NOMO-1 treated with dmso at 0.1 percent for 144 hours (cell line): ENCODE measurements around the gene ZNF397.
A peak's percentile ranks its signal among the peaks of the same experiment; 100 is the strongest.

ENCODE experiments used
- DNase-seq: peaks from one replicate; lab custom pipeline; 2025; ENCODE audit not compliant: unreplicated experiment; lab: John Stamatoyannopoulos, UW

ZNF397 gene

DNA sequence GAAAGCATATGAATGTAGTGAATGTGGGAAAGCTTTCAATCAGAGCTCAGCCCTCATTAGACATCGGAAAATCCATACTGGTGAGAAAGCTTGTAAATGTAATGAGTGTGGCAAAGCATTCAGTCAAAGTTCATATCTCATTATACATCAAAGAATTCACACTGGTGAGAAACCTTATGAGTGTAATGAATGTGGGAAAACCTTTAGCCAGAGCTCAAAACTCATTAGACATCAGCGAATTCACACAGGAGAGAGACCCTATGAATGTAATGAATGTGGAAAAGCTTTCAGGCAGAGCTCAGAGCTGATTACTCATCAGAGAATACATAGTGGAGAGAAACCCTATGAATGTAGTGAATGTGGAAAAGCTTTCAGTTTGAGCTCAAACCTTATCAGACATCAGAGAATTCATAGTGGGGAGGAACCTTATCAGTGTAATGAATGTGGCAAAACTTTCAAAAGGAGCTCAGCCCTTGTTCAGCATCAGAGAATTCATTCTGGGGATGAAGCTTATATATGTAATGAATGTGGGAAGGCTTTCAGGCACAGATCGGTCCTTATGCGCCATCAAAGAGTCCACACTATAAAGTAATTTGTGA is 5.0 kb downstream of the ZNF397 start:
- DNase-seq, result no peak

- DNase-seq, result no peak
These were observed 6.0 kb downstream of the ZNF397 start for GRCh38 chr18:35246831-35247230.

GRCh38 chr18:35247412-35248249 is 6.8 kb downstream of the ZNF397 start:
- peak; percentile 55 for DNase-seq

DNA sequence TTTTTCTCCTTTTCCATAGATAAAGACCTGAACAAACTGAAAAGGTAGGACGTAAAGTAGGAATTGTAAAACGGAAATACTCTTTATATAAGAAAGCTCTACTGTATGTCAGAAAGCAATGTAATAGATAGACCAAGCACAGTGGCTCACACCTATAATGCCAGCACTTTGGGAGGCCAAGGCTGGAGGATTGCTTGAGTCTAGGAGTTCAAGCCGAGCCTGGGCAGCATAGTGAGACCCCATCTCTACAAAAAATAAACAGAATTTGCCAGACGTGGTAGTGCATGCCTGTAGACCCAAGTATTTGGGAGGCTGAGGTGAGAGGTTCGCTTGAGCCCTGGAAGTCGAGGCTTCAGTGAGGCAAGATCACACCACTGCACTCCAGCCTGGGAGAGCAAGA is 7.6 kb downstream of the ZNF397 start:
- DNase-seq, result no peak

DNA sequence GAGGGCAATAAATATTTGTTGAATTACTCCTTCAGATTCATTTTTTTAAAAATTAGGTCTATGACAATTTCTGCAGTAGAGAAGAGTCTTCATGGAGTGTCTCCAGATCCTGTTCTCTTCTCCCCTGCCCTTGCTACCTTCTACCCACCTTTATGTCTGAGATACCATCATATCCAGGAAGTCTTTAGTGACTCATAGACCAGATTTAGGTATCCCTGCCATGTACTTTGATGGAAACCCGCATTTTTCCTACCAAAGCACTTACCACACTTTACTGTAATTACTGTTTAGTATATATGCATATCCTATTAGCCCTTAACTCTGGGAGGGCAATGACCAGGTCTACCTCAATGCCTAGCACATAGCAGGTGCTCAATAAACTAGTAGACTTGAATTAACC is 11.6 kb downstream of the ZNF397 start:
- no peak for DNase-seq

GRCh38 chr18:35253655-35254287 is 12.9 kb downstream of the ZNF397 start:
- DNase-seq, result no peak

- DNase-seq, result no peak
These were observed 16.1 kb downstream of the ZNF397 start for GRCh38 chr18:35256947-35257346.

- no peak for DNase-seq
These were observed 23.6 kb downstream of the ZNF397 start for GRCh38 chr18:35264409-35264808.

DNA sequence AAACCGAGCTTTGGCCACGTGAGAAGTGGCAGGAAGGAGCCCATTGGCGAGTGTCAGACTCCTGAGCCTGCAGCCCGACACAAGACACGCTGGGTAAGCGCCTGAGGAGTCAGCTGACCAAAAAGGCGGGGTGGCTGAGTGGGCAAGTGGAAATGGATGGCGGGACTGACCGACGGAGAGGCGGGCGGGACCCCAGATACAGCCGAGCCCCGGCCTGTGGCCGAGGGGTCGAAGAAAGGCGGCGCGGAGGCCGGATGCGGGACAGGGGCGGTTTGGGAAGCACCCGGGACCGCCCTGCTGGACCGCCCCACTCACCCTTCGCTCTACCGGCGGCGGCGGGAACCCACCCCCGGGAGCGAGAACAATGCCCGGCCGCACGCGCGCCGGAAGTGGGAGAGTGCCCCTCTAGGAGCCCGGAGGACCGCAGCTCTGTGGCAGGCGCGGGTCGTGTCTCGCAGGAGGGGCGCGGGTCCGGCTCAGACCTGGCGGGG is 26.4 kb downstream of the ZNF397 start:
- DNase-seq, result no peak

- no peak for DNase-seq
These were observed 27.0 kb downstream of the ZNF397 start for GRCh38 chr18:35267809-35268208.

DNA sequence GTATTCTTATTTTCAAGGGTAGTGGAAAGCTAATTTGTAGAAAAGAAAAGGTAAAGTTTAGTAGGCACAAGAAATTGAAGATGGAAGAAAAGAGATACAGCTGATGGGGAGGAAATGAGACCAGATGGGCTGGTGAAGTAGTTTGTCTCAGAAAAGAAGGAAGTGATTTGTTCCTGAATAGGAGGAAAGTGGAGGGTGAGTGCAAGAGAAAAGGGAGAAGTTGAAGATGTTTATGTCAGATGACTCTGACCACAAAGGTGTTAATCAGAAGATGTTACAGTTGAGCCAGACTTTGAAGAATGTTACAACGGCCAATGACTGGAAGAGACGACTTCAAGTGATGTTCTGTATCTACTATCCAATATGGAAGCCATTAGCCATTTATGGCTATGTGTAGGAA is 28.0 kb downstream of the ZNF397 start:
- DNase-seq, result peak; percentile 66

GRCh38 chr18:35271656-35272055 is 30.8 kb downstream of the ZNF397 start:
- DNase-seq, result no peak

DNA sequence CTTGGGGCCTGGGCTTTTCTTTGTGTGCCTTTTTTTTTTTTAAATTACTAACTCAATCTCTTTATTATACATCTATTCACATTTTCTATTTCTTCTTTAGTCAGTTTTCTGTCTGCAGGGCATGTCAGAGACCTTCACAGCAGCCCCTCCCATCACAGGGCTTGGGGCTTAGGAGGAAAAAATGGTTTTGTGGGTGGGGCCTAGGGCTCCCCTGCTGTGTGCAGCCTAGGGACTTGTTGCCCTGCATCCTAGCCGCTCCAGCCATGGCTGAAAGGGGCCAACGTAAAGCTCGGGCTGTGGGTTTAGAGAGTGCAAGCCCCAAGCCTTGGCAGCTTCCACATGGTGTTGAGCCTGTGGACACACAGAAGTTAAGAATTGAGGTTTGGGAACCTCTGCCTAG is 35.4 kb downstream of the ZNF397 start:
- DNase-seq, result no peak

- no peak for DNase-seq
These were observed 36.8 kb downstream of the ZNF397 start for GRCh38 chr18:35277633-35278032.

DNA sequence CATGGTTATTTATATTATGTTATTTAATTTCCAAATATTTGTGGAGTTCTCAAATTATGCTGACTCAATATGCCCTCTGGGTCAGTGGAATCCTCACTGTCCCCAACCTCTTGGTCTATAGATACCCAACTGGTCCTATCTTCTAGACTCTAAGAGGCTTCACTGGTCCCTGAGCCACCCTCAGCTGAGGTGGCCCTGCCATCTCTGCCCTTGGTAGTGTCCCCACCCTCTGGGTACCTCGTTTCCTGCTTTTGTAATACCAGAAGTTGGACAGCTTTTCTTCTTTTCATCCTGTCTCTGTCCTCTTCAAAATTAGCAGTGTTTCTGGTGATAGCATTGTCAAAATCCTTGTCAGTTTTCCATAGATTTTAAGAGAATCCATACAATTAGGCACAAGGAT is 37.3 kb downstream of the ZNF397 start:
- DNase-seq, result no peak

GRCh38 chr18:35278969-35279368 is 38.1 kb downstream of the ZNF397 start:
- DNase-seq, result no peak

- no peak for DNase-seq
These were observed 41.5 kb downstream of the ZNF397 start for GRCh38 chr18:35282353-35282752.

GRCh38 chr18:35283923-35284794 is 43.3 kb downstream of the ZNF397 start:
- DNase-seq, result no peak

DNA sequence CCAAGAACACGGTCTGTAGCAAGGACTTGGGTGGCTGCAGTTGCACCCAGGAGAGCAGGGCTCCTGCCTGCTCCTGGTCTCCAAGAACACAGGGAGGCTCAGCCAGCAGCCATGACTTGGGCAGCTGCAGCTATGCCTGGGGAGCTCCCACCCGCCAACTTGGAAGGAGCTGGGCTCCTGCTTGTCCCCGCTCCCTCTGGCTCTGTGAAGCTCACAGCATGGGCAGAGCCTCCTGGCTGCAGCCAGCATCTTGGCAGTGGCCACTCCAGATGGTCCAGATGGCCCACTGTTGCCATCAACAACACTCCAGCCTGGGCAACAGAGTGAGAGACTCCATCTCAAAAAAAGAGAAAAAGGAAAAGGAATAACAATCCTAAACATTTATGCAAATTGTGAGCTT is 44.0 kb downstream of the ZNF397 start:
- DNase-seq, result no peak

DNA sequence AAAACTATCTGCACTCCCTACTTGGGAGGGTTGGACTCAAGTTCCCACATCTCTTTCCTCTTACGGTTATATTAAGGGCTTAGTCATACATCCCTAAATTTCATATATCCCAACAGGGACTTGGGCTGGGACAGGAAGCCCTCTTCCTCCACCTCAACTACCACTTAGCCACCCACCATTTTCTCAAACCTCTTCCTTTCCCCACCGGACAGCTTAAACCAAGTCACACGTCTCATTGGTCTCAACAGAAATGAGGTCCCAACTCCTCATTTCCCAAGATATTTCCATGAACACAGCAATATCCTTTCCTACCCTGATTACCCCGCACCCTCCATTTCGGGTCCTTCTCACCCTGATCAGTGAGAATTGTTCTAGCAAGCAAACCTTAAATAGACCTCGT is 48.5 kb downstream of the ZNF397 start:
- no peak for DNase-seq

DNA sequence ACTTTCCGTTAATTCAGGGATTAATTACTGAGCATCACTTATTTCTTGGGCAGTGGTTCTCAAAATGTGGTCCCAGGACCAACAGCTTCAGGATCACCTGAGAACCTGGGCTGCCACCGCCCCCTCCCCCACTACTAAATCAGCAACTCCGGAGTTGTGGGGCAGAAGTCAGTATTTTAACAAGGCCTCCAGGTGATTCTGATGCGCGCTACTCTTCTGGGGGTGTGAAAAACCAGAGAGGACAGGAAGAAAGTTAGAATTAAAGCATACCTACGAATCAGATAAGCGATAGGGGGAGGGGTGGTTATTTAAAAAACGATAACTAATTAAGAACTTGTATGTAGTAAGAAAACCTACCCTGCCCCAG is 48.9 kb downstream of the ZNF397 start:
- no peak for DNase-seq
